Naive thymus-derived CD8-positive, alpha-beta T cell (primary cell): ENCODE data around the gene FADS6. TPM values are rescaled to one million over a fixed set of nuclear protein-coding genes. Genes with fewer than 3 reads are reported as not detected.
A peak's percentile ranks its signal among the peaks of the same experiment; 100 is the strongest.
"Not testable (repeated sequence)": the region's sequence is repeated elsewhere in the genome, so short reads cannot be mapped to it uniquely, and the experiment has no call there.

Source experiments
- ATAC-seq, 2 donors: fragments of 150-1000 bp; cut with Tn5 transposase in 1 of 2; sonication (Bioruptor Pico), chemical (Tn5 transposase) in 1 of 2; 1 replicate in 1 of 2; 2 replicates in 1 of 2; pipeline ENCODE4 v1.10.0; 2021; ENCODE audit warnings: mild to moderate bottlenecking in 2 of 2, moderate library complexity in 2 of 2
- POLR2A ChIA-PET: fragments of 350-600 bp; sonication (Branson Sonifier 250); formaldehyde crosslinking; loops from one replicate; lab custom pipeline; 2021; ENCODE audit warnings: antibody characterized with exemption; lab: Charles Lee
- DNase-seq, 10 donors: peaks; one replicate each; pipeline versions ENCODE4 v3.0.0 to v3.0.0-alpha.2; 2020 to 2022
- H3K27ac Mint-ChIP-seq, 10 donors: one replicate each; pipeline ENCODE4 v1.8.0; 2020 to 2022; ENCODE audit warnings: mild to moderate bottlenecking in 10 of 10, mixed read lengths in 10 of 10, moderate library complexity in 4 of 10, inconsistent platforms in 1 of 10
- H3K27me3 Mint-ChIP-seq, 5 donors: one replicate each; pipeline ENCODE4 v1.8.0; 2021 to 2022; ENCODE audit warnings: mixed read lengths in 5 of 5
- H3K36me3 Mint-ChIP-seq, 3 donors: one replicate each; pipeline ENCODE4 v1.8.0; 2020 to 2022; ENCODE audit warnings: mixed read lengths in 3 of 3, mild to moderate bottlenecking in 2 of 3, inconsistent platforms in 1 of 3
- H3K4me1 Mint-ChIP-seq, 4 donors: one replicate each; pipeline ENCODE4 v1.8.0; 2021 to 2022; ENCODE audit warnings: mixed read lengths in 4 of 4
- H3K4me3 Mint-ChIP-seq, 10 donors: one replicate each; pipeline ENCODE4 v1.8.0; 2020 to 2022; ENCODE audit warnings: mild to moderate bottlenecking in 10 of 10, mixed read lengths in 10 of 10, moderate library complexity in 6 of 10, inconsistent platforms in 1 of 10
- H3K9me3 Mint-ChIP-seq, 9 donors: one replicate each; pipeline ENCODE4 v1.8.0; 2020 to 2022; ENCODE audit warnings: mixed read lengths in 9 of 9, mild to moderate bottlenecking in 3 of 9, inconsistent platforms in 1 of 9, moderate library complexity in 1 of 9
- polyA plus RNA-seq, 3 donors: library from polyadenylated mRNA; unstranded; fragments of 300-500 nt; fragmentation: Illumina TruSeq; gene quantifications; one replicate each; pipeline ENCODE4 v1.2.3, GENCODE V29; 2021
- total RNA-seq, 8 experiments: library from RNA in 2 of 8; stranded (reverse) in 2 of 8; gene quantifications; one replicate each; pipeline ENCODE4 v1.2.3 and lab custom pipeline; 2021 to 2026

Gene FADS6
- total and polyA plus RNA-seq, 5 experiments from 2014 or later = not detected

GRCh38 chr17:74918906-74919305, 25.5 kb upstream of the FADS6 start:
- peaks cover 3 to 10% (median 8%) of the 10 kb centered on the region in 4 donors for H3K4me1 Mint-ChIP-seq
- POLR2A ChIA-PET = interaction anchor here (0.6 kb wide), 2 partner anchors 39 to 846 kb away, joined by 3 to 4 read pairs; no protein-coding TSS in a partner anchor
- H3K9me3 Mint-ChIP-seq = no peaks in the 10 kb centered on the region
- no peaks in the 10 kb centered on the region for H3K36me3 Mint-ChIP-seq
- H3K27me3 Mint-ChIP-seq = peaks cover 2 to 58% (median 19%) of the 10 kb centered on the region in 5 donors
- peak overlapping the region in 1 of 10 donors; percentile 44 for H3K27ac Mint-ChIP-seq
- no peak overlapping the region for H3K4me3 Mint-ChIP-seq
- no peak for DNase-seq
- no peak for ATAC-seq

- H3K4me3 Mint-ChIP-seq = no peak overlapping the region
- peaks cover 2 to 47% (median 15%) of the 10 kb centered on the region in 5 donors for H3K27me3 Mint-ChIP-seq
- POLR2A ChIA-PET = no interaction called here
- DNase-seq = no peak
- no peaks in the 10 kb centered on the region for H3K36me3 Mint-ChIP-seq
- H3K27ac Mint-ChIP-seq = no peak overlapping the region
- no peaks in the 10 kb centered on the region for H3K9me3 Mint-ChIP-seq
- peaks cover 0 to 2% (median under 1%) of the 10 kb centered on the region in 4 donors for H3K4me1 Mint-ChIP-seq
- ATAC-seq = no peak
Observed at GRCh38 chr17:74917430-74917829, 24.0 kb upstream of the FADS6 start.

DNA sequence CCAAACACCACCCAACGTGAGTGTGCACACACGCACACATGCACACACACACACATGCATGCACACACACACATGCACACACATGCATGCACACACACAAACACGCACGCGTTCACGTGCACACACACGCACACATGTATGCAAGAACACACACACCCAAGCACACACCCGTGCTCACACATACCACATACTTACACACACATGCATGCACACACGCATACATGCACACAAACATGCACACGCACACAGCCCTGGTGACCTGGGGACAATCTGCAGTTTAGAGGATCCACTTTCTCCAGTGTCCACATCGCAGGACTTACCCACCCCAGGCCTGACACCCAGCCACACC, 23.4 kb upstream of the FADS6 start:
- POLR2A ChIA-PET = no interaction called here
- no peak overlapping the region for H3K4me3 Mint-ChIP-seq
- no peak for ATAC-seq
- DNase-seq = no peak
- no peaks in the 10 kb centered on the region for H3K4me1 Mint-ChIP-seq
- H3K9me3 Mint-ChIP-seq = no peaks in the 10 kb centered on the region
- no peaks in the 10 kb centered on the region for H3K36me3 Mint-ChIP-seq
- peaks cover 2 to 43% (median 14%) of the 10 kb centered on the region in 5 donors for H3K27me3 Mint-ChIP-seq
- H3K27ac Mint-ChIP-seq = peak overlapping the region in 1 of 10 donors; percentile 65

GRCh38 chr17:74916136-74916850, 22.9 kb upstream of the FADS6 start:
- no peak overlapping the region for H3K4me3 Mint-ChIP-seq
- no peak for DNase-seq
- no peaks in the 10 kb centered on the region for H3K36me3 Mint-ChIP-seq
- H3K27me3 Mint-ChIP-seq = peaks cover 2 to 37% (median 14%) of the 10 kb centered on the region in 5 donors
- H3K4me1 Mint-ChIP-seq = no peaks in the 10 kb centered on the region
- no peaks in the 10 kb centered on the region for H3K9me3 Mint-ChIP-seq
- peak overlapping the region in 1 of 10 donors; percentile 65 for H3K27ac Mint-ChIP-seq
- no peak for ATAC-seq
- POLR2A ChIA-PET = no interaction called here

DNA sequence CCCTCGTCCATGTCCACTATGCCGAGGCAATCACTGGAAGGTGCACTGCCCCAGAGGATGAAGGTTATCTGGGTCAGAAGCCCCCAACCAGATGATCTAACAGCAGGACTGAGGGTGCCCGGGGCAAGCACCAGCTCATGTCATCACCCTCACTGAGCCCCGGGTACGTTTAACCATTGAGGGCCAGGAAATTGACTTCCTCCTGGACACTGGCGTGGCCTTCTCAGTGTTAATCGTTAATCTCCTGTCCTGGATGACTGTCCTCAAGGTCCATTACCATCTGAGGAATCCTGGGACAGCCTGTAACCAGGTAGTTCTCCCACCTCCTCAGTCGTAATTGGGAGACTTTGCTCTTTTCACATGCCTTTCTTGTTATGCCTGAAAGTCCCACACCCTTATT, 18.0 kb upstream of the FADS6 start:
- H3K27ac Mint-ChIP-seq, H3K36me3 Mint-ChIP-seq, H3K9me3 Mint-ChIP-seq, H3K4me3 Mint-ChIP-seq, H3K4me1 Mint-ChIP-seq, POLR2A ChIA-PET, DNase-seq, H3K27me3 Mint-ChIP-seq, ATAC-seq: not testable (repeated sequence)

DNA sequence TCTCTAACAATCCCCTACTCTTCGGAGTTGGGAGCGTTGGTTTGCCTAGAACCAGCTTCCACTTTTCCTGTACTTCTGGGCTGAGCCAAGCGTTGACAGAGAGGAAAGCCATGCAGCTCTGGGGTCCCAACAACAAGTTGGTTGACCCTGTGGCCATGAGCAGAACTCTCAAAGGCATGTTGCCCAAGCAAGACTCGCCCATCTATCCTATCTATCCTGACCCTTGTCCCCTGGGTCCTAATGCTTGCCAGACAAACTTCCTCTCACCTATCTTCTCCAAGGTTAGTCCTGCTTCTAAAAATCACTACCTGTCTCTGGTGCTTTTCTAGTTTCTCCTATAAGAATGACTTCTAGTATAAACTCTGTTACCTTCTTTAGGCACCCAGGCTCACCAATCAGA, 15.7 kb upstream of the FADS6 start:
- H3K4me1 Mint-ChIP-seq, POLR2A ChIA-PET, H3K27ac Mint-ChIP-seq, H3K36me3 Mint-ChIP-seq, H3K27me3 Mint-ChIP-seq, ATAC-seq, H3K4me3 Mint-ChIP-seq, DNase-seq, H3K9me3 Mint-ChIP-seq: not testable (repeated sequence)

- DNase-seq (no peak), ATAC-seq (no peak)
- H3K27ac Mint-ChIP-seq = no peak overlapping the region
- H3K9me3 Mint-ChIP-seq = no peaks in the 10 kb centered on the region
- H3K27me3 Mint-ChIP-seq = peaks cover 0 to 14% (median 5%) of the 10 kb centered on the region in 5 donors
- H3K36me3 Mint-ChIP-seq = no peaks in the 10 kb centered on the region
- no peak overlapping the region for H3K4me3 Mint-ChIP-seq
- peaks cover 0 to 3% (median 1%) of the 10 kb centered on the region in 4 donors for H3K4me1 Mint-ChIP-seq
- POLR2A ChIA-PET = no interaction called here
Observed at GRCh38 chr17:74907012-74907411, 13.6 kb upstream of the FADS6 start.

DNA sequence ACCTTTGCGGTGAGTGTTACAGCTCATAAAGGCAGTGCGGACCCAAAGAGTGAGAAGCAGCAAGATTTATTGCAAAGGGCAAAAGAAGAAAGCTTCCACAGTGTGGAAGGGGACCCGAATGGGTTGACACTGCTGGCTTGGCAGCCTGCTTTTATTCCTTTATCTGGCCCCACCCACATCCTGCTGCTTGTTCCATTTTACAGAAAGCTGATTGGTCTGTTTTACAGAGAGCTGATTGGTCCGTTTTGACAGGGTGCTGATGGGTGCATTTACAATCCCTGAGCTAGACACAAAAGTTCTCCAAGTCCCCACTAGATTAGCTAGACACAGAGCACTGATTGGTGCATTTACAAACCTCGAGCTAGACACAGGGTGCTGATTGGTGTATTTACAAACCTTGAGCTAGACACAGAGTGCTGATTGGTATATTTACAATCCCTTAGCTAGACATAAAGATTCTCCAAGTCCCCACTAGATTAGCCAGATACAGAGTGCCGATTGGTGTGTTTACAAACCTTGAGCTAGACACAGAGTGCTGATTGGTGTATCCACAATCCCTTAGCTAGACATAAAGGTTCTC, 12.9 kb upstream of the FADS6 start:
- H3K4me1 Mint-ChIP-seq, H3K27ac Mint-ChIP-seq, H3K4me3 Mint-ChIP-seq, ATAC-seq, DNase-seq, H3K9me3 Mint-ChIP-seq, H3K36me3 Mint-ChIP-seq: not testable (repeated sequence)
- POLR2A ChIA-PET = interaction anchor here (0.7 kb wide), 1 partner anchor 133 kb away, joined by 7 read pairs; no protein-coding TSS in a partner anchor
- H3K27me3 Mint-ChIP-seq = peaks cover 0 to 20% (median 5%) of the 10 kb centered on the region in 5 donors

DNA sequence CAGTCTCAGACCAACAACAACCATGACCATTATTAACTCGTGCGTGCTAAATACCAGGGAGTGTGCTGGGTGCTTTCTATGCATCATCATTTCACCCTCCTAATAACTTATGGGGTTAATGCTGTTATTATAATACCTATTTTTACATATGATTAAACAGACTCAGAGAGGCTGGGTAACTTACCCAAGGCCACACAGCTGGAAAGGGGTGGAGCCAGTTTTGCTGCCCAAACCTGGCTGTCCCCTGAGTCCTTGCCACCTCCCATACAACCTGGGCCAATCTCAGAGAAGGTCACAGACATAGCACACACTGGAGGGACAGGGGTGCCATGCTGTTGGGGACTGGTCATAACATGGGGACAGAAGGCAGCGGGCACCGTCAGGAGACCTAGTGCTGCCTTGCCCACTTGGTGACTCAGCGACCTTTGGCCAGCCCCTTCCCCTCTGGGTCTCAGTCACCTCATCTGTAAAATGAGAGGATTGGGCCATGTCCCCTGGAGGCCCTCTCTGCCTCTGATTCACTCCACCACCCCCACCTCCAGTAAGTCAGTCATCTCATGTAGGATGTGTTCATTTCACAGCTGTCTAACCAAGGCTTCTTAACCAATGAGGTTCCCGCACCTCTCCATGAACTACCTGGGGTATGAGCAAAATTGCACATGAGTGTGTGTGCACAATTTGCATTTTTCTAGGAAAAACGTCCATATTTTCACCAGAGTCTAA, 11.4 kb upstream of the FADS6 start:
- Mint-ChIP-seq H3K27me3 (peaks cover 0 to 24% (median 9%) of the 10 kb centered on the region in 5 donors), H3K4me1 (peaks cover 0 to 3% (median 1%) of the 10 kb centered on the region in 4 donors), H3K4me3 (no peak overlapping the region), H3K9me3 (no peaks in the 10 kb centered on the region), H3K27ac (no peak overlapping the region), H3K36me3 (no peaks in the 10 kb centered on the region)
- no peak for DNase-seq
- no peak for ATAC-seq
- POLR2A ChIA-PET = no interaction called here

- peaks cover 0 to 3% (median 1%) of the 10 kb centered on the region in 4 donors for H3K4me1 Mint-ChIP-seq
- no peak for ATAC-seq
Observed at GRCh38 chr17:74903671-74904070, 10.2 kb upstream of the FADS6 start.

DNA sequence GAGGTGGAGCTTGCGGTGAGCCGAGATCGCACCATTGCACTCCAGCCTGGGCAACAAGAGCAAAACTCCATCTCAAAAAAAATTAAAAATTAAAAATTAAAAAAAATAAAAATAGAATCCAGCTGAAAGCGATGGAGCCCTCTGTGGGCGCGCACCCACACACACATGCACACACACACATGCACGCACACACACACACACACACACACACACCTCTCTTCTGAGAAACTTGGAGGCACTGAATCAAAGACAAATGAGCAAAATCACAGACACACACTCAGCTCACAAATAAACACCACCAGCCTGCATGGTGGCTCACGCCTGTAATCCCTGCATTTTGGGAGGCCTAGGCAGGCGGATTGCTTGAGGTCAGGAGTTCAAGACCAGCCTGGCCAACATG, 9.6 kb upstream of the FADS6 start:
- POLR2A ChIA-PET = no interaction called here
- H3K27ac Mint-ChIP-seq = no peak overlapping the region
- H3K4me3 Mint-ChIP-seq = no peak overlapping the region
- H3K9me3 Mint-ChIP-seq = no peaks in the 10 kb centered on the region
- H3K36me3 Mint-ChIP-seq = no peaks in the 10 kb centered on the region
- H3K27me3 Mint-ChIP-seq = peaks cover 0 to 27% (median 12%) of the 10 kb centered on the region in 5 donors
- DNase-seq (no peak), ATAC-seq (no peak)
- H3K4me1 Mint-ChIP-seq = peaks cover 0 to 3% (median 0%) of the 10 kb centered on the region in 4 donors

More at GRCh38 chr17:74903671-74904070, 10.2 kb upstream of the FADS6 start:
- DNase-seq = no peak
- POLR2A ChIA-PET = no interaction called here
- Mint-ChIP-seq H3K4me3 (no peak overlapping the region), H3K27ac (no peak overlapping the region), H3K9me3 (no peaks in the 10 kb centered on the region), H3K27me3 (peaks cover 0 to 27% (median 12%) of the 10 kb centered on the region in 5 donors), H3K36me3 (no peaks in the 10 kb centered on the region)

GRCh38 chr17:74901353-74902135, 8.1 kb upstream of the FADS6 start:
- Mint-ChIP-seq H3K4me1 (peaks cover 0 to 3% (median 0%) of the 10 kb centered on the region in 4 donors), H3K36me3 (no peaks in the 10 kb centered on the region), H3K4me3 (no peak overlapping the region), H3K27me3 (peaks cover under 1 to 28% (median 15%) of the 10 kb centered on the region in 5 donors), H3K9me3 (no peaks in the 10 kb centered on the region), H3K27ac (no peak overlapping the region)
- POLR2A ChIA-PET = no interaction called here
- DNase-seq (no peak), ATAC-seq (no peak)
